K562 (cell line): ENCODE measurements around the gene IFI44L. TPM values are rescaled to one million over a fixed set of nuclear protein-coding genes. Genes with fewer than 3 reads are reported as not detected.

Source experiments
- ATAC-seq: fragments of 200-7000 bp; cut with Tn5 transposase; 3 replicates; pipeline ENCODE4 v1.9.1; 2020; ENCODE audit warnings: moderate library complexity
- BruUV-seq: library from RNA; stranded (reverse); fragments of 400-500 nt; replicated peaks from 2 replicates; lab custom pipeline; 2021; lab: Mats Ljungman, UMichigan
- CTCF ChIA-PET: fragments of 300-600 bp; formaldehyde crosslinking; extraction: SDS; loops from one replicate; lab custom pipeline; 2021; ENCODE audit warnings: low intra/inter-chr PET ratio; lab: Yijun Ruan, JAX
- POLR2A ChIA-PET: fragments of 300-600, 350-650 bp; sonication (Branson Sonifier 250); formaldehyde crosslinking; extraction: SDS; loops from one replicate; lab custom pipeline; 2021; ENCODE audit warnings: antibody characterized with exemption, inconsistent platforms; lab: Yijun Ruan, JAX
- DNase-seq, 4 experiments: peaks; one replicate each; pipeline versions ENCODE4 v3.0.0 to v3.0.0-alpha.2; 2011 to 2018; ENCODE audit warnings: low spot score in 3 of 4, mixed read lengths in 3 of 4; ENCODE audit errors: extremely low read depth in 1 of 4
- FAIRE-seq: peaks from 2 replicates; lab custom pipeline; 2011; peaks lifted over from hg19 to GRCh38; lab: Jason Lieb, UNC
- H2AFZ ChIP-seq: 2 replicates; pipeline ENCODE4 v1.6.0; 2011; ENCODE audit warnings: low read depth, low read length, control low read depth, inconsistent platforms
- H3K27ac ChIP-seq: fragments of 200-600 bp; 3 replicates; pipeline ENCODE4 v1.8.0; 2011; ENCODE audit warnings: low read depth, mild to moderate bottlenecking, control low read depth, inconsistent platforms, low read length, moderate library complexity, mixed read lengths; ENCODE audit errors: extremely low read depth
- H3K27me3 ChIP-seq, 2 experiments: fragments of 300-600 bp in 1 of 2; 2 replicates in 1 of 2; 3 replicates in 1 of 2; pipeline versions ENCODE4 v1.6.0 to v1.8.0; 2011; ENCODE audit warnings: inconsistent platforms in 2 of 2, low read length in 2 of 2, mild to moderate bottlenecking in 1 of 2, mixed read lengths in 1 of 2, moderate library complexity in 1 of 2; ENCODE audit not compliant: control insufficient read depth in 2 of 2, insufficient read depth in 2 of 2
- H3K36me3 ChIP-seq: fragments of 300-600 bp; 3 replicates; pipeline ENCODE4 v1.8.0; 2011; ENCODE audit warnings: mild to moderate bottlenecking, low read length, inconsistent platforms; ENCODE audit not compliant: control insufficient read depth, insufficient read depth
- H3K4me1 ChIP-seq, 2 experiments: fragments of 200-600 bp in 1 of 2; replicated peaks in 1 of 2; 2 replicates in 1 of 2; 3 replicates in 1 of 2; pipeline versions ENCODE4 v1.5.1 to v1.8.0; 2011; ENCODE audit warnings: inconsistent platforms in 2 of 2, low read length in 2 of 2, mild to moderate bottlenecking in 1 of 2, mixed read lengths in 1 of 2, moderate library complexity in 1 of 2; ENCODE audit not compliant: control insufficient read depth in 2 of 2, insufficient read depth in 2 of 2
- H3K4me2 ChIP-seq: 2 replicates; pipeline ENCODE4 v1.6.1; 2011; ENCODE audit warnings: low read length, control low read depth, inconsistent platforms, mixed read lengths; ENCODE audit not compliant: insufficient read depth
- H3K4me3 ChIP-seq: fragments of 200-600 bp; sonication (generic), shearing (Covaris generic); 2 replicates; pipeline ENCODE4 v1.5.1; 2016; ENCODE audit warnings: control low read depth, inconsistent platforms
- H3K79me2 ChIP-seq: fragments of 200-600 bp; 3 replicates; pipeline ENCODE4 v1.8.0; 2011; ENCODE audit warnings: low read length, inconsistent platforms; ENCODE audit not compliant: control insufficient read depth, insufficient read depth
- H3K9ac ChIP-seq, 2 experiments: 2 replicates each; pipeline versions ENCODE4 v1.6.0 to v1.6.1; 2011; ENCODE audit warnings: low read depth in 2 of 2, low read length in 2 of 2, control low read depth in 1 of 2, inconsistent platforms in 1 of 2, mild to moderate bottlenecking in 1 of 2, mixed read lengths in 1 of 2; ENCODE audit not compliant: insufficient read depth in 1 of 2
- H3K9me1 ChIP-seq: one replicate; pipeline ENCODE4 v1.6.0; 2011; ENCODE audit warnings: inconsistent platforms, mild to moderate bottlenecking, low read length, moderate library complexity; ENCODE audit not compliant: control insufficient read depth, insufficient read depth
- H3K9me3 ChIP-seq: replicated peaks from 2 replicates; pipeline ENCODE4 v1.5.1; 2011; ENCODE audit warnings: low read depth, low read length, inconsistent platforms; ENCODE audit not compliant: control insufficient read depth, insufficient read depth
- H4K20me1 ChIP-seq: replicated peaks from 2 replicates; pipeline ENCODE4 v1.6.1; 2011; ENCODE audit warnings: low read length, inconsistent platforms, mixed read lengths; ENCODE audit not compliant: control insufficient read depth, insufficient read depth
- SPI1 ChIP-seq: IDR thresholded peaks from 2 replicates; pipeline ENCODE4 v1.6.1; 2011; ENCODE audit warnings: low read depth, low read length, control low read depth, borderline replicate concordance
- WGBS: fragments of 100-300 bp; shearing (Covaris generic); methylation state at CpG from one replicate; pipeline ENCODE4 v1.1.6; 2016; ENCODE audit warnings: low coverage, mixed read lengths; ENCODE audit not compliant: insufficient coverage; ENCODE audit errors: missing lambda C conversion rate; 5-methylcytosine and 5-hydroxymethylcytosine counted together
- in situ Hi-C: fragments of 300-500 bp; cut with MboI; formaldehyde crosslinking; loops from 4 replicates; pipeline ENCODE4 v1.15.0; 2018; ENCODE audit warnings: inconsistent platforms, mixed read lengths
- intact Hi-C: fragments of 100-400 bp; cut with micrococcal nuclease; formaldehyde crosslinking; loops from 2 replicates; pipeline ENCODE4 v1.14.2; 2022
- polyA plus RNA-seq, 8 experiments: library from polyadenylated mRNA; depleted of rRNA in 4 of 8; stranded (reverse) in 5 of 8; unstranded in 3 of 8; fragments of >200 nt; fragmentation: Nextera tagmentation in 2 of 8; fragmentation: Illumina TruSeq in 1 of 8; extraction: Ambion mirVana in 2 of 8; extraction: Trizol in 1 of 8; gene quantifications; 2 replicates each; pipeline versions ENCODE4 v1.2.1 to v1.2.3, GENCODE V29; 2011 to 2014; ENCODE audit warnings: inconsistent platforms in 1 of 8, missing spikeins in 1 of 8
- total RNA-seq, 7 experiments: library from RNA; depleted of rRNA in 6 of 7; stranded (reverse); fragments of >200 nt in 6 of 7; fragmentation: Illumina TruSeq in 2 of 7; extraction: Trizol in 2 of 7; gene quantifications; 2 replicates each; pipeline versions ENCODE4 v1.2.1 to v1.2.3, GENCODE V29; 2011 to 2021; ENCODE audit warnings: low replicate concordance in 1 of 7
- TF ChIP-seq, protein P1 (sequence below), 2 experiments: fragments of 450-650 bp; IDR thresholded peaks; 2 replicates each; pipeline ENCODE4 v1.6.1; 2018; ENCODE audit warnings: mild to moderate bottlenecking in 2 of 2, low read depth in 1 of 2; ENCODE audit not compliant: partially characterized antibody in 2 of 2

The IFI44L gene
- total and polyA plus RNA-seq, 9 of the 15 experiments (the other 6 are each of a cell fraction or from before 2014, with no cell fraction given) = 0.04 to 0.22 TPM; not detected in 7

DNA sequence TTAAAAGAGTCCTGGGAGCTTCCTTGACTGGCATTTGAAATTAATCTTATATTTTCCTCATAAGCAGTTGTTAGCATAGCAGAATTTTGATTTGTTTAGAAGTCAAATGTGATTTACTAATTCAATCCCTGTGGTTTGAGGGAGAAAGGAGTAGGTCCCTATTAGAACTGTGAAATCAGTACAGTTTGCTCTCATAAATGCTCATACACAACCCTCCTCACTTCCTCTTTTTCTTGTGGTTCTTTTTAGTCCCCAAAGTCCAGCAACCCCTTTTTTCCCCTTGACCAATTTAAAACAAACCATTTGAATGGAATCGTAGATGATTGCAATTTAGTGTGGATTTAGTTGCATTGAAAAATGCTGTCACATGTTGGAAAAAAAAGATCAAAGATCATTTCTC lies 20.2 kb downstream of the IFI44L start:
- POLR2A ChIA-PET = no interaction called here
- Histone ChIP-seq H3K9me1 (no peaks in the 10 kb centered on the region), H3K4me1 (no peaks in the 10 kb centered on the region), H3K79me2 (no peaks in the 10 kb centered on the region), H4K20me1 (no peaks in the 10 kb centered on the region), H3K9me3 (no peaks in the 10 kb centered on the region), H3K27ac (no peak overlapping the region), H3K36me3 (no peaks in the 10 kb centered on the region), H3K4me2 (no peak overlapping the region), H3K4me3 (no peak overlapping the region), H2AFZ (no peak overlapping the region), H3K27me3 (no peaks in the 10 kb centered on the region), H3K9ac (no peak overlapping the region)
- FAIRE-seq (no peak), DNase-seq (no peak), ATAC-seq (no peak)
- in situ Hi-C loops (no loop called here), intact Hi-C loops (no loop called here)
- CTCF ChIA-PET = no interaction called here
- WGBS = 0% methylated on average over 1 of the region's 1 CpG
- BruUV-seq = no TSS peak
- TF ChIP-seq SPI1 = 0 out of 2 replicates have a peak, but pooled peaks have one; percentile 10
- TF ChIP-seq, protein P1, sequence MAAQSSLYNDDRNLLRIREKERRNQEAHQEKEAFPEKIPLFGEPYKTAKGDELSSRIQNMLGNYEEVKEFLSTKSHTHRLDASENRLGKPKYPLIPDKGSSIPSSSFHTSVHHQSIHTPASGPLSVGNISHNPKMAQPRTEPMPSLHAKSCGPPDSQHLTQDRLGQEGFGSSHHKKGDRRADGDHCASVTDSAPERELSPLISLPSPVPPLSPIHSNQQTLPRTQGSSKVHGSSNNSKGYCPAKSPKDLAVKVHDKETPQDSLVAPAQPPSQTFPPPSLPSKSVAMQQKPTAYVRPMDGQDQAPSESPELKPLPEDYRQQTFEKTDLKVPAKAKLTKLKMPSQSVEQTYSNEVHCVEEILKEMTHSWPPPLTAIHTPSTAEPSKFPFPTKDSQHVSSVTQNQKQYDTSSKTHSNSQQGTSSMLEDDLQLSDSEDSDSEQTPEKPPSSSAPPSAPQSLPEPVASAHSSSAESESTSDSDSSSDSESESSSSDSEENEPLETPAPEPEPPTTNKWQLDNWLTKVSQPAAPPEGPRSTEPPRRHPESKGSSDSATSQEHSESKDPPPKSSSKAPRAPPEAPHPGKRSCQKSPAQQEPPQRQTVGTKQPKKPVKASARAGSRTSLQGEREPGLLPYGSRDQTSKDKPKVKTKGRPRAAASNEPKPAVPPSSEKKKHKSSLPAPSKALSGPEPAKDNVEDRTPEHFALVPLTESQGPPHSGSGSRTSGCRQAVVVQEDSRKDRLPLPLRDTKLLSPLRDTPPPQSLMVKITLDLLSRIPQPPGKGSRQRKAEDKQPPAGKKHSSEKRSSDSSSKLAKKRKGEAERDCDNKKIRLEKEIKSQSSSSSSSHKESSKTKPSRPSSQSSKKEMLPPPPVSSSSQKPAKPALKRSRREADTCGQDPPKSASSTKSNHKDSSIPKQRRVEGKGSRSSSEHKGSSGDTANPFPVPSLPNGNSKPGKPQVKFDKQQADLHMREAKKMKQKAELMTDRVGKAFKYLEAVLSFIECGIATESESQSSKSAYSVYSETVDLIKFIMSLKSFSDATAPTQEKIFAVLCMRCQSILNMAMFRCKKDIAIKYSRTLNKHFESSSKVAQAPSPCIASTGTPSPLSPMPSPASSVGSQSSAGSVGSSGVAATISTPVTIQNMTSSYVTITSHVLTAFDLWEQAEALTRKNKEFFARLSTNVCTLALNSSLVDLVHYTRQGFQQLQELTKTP (IDR thresholded peaks at IDR 0.05; ENCODE audit: low read depth in 1 of 2, partially characterized antibody in 2 of 2) = no peak
